Endothelial cell of umbilical vein (primary cell): ENCODE data around the gene TSHZ3.

Experiments used
- EZH2 ChIP-seq: IDR thresholded peaks from 2 replicates; pipeline ENCODE4 v1.6.1; 2012; ENCODE audit warnings: borderline replicate concordance, low read depth, mild to moderate bottlenecking, moderate library complexity, low read length, inconsistent platforms; ENCODE audit not compliant: severe bottlenecking
- MAX ChIP-seq: IDR thresholded peaks from 2 replicates; pipeline ENCODE4 v1.6.1; 2011; ENCODE audit not compliant: insufficient read depth, insufficient read length
- POLR2A ChIP-seq: IDR thresholded peaks from 2 replicates; pipeline ENCODE4 v1.6.1; 2012; ENCODE audit warnings: low read depth, mild to moderate bottlenecking, control low read depth, low read length
- POLR2AphosphoS5 ChIP-seq: IDR thresholded peaks from 2 replicates; pipeline ENCODE4 v1.6.1; 2012; ENCODE audit warnings: low read depth, mild to moderate bottlenecking, control low read depth, low read length, moderate library complexity; ENCODE audit not compliant: insufficient read depth
- TF ChIP-seq, protein P1 (sequence below), 2 donors: IDR thresholded peaks; 1 replicate in 1 of 2; 2 replicates in 1 of 2; pipeline ENCODE4 v1.5.1; 2011; ENCODE audit warnings: low read length in 2 of 2, mild to moderate bottlenecking in 2 of 2, moderate library complexity in 2 of 2, control low read depth in 1 of 2, inconsistent platforms in 1 of 2, low read depth in 1 of 2; ENCODE audit not compliant: insufficient read depth in 1 of 2; ENCODE audit errors: extremely low read depth in 1 of 2

DNA sequence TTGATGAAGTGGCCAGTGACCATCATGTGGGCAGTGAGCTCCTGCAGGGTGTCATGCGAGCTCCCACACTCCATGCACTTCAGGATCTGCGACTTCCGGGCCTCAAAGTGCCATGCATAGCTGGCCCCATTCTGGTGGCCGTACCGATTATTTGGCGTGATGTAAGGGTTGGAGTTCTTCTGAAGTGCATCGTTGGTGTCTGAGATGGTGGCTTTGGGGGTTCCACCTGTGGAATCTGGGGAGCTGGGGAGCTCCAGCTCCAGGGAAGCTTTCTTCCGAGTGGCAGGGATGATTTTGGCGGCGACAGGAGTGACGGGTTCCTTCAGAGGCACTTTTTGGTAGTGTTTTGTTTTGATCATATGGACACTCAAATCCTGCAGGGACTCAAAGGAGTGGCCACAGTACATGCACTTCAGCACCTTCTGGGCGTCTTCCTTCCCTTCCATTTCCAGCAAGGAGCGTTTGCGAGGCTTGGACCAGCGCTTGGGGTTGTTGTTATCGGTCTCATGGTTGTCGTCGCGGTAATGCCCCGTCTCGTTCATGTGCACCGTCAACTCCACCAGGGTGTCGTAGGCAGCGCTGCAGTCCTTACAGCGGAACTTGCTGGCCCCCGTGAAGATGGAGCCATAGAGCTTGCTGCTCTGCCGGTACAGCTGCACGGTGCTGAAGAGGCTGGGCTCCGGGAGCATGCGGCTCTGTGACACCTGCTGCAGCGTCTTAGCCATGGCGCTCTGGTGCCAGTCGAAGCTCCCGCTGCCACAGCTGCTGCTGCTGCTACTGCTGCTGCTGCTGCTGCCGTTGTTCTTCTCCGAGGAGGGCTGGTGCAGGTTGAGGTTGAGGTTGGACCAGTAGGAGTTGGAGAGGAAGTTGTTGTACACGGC, 70.4 kb downstream of the TSHZ3 start:
- TF ChIP-seq, protein P1, sequence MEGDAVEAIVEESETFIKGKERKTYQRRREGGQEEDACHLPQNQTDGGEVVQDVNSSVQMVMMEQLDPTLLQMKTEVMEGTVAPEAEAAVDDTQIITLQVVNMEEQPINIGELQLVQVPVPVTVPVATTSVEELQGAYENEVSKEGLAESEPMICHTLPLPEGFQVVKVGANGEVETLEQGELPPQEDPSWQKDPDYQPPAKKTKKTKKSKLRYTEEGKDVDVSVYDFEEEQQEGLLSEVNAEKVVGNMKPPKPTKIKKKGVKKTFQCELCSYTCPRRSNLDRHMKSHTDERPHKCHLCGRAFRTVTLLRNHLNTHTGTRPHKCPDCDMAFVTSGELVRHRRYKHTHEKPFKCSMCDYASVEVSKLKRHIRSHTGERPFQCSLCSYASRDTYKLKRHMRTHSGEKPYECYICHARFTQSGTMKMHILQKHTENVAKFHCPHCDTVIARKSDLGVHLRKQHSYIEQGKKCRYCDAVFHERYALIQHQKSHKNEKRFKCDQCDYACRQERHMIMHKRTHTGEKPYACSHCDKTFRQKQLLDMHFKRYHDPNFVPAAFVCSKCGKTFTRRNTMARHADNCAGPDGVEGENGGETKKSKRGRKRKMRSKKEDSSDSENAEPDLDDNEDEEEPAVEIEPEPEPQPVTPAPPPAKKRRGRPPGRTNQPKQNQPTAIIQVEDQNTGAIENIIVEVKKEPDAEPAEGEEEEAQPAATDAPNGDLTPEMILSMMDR (IDR thresholded peaks at IDR 0.05; ENCODE audit: extremely low read depth in 1 of 2, insufficient read depth in 1 of 2, low read depth in 1 of 2, low read length in 2 of 2): no peak
- TF ChIP-seq POLR2AphosphoS5: no peak
- TF ChIP-seq POLR2A: no peak
- no peak for TF ChIP-seq EZH2
- TF ChIP-seq MAX: no peak
